Measurements from ENCODE around the gene EGLN1.

GRCh38 chr1:231347961-231348360 is 74.1 kb downstream of the EGLN1 start:
- TF ChIP-seq EZH2 (IDR thresholded peaks at IDR 0.05; ENCODE audit: borderline replicate concordance, low read length) (no peak), CTCF (IDR thresholded peaks at IDR 0.05; ENCODE audit: low read length) (no peak)
